Stimulated activated CD8-positive, alpha-beta memory T cell treated with anti-CD3 and anti-CD28 coated beads, Interleukin-15, amount 100 ng/mL, for 48 hours (primary cell): ENCODE results near the gene CDK11A.
"Not testable (repeated sequence)": the region's sequence is repeated elsewhere in the genome, so short reads cannot be mapped to it uniquely, and the experiment has no call there.

ENCODE experiments used
- DNase-seq, 2 donors: peaks; one replicate each; pipeline ENCODE4 v3.0.0-alpha.2; 2020; ENCODE audit warnings: low read depth in 2 of 2

Gene CDK11A

DNA sequence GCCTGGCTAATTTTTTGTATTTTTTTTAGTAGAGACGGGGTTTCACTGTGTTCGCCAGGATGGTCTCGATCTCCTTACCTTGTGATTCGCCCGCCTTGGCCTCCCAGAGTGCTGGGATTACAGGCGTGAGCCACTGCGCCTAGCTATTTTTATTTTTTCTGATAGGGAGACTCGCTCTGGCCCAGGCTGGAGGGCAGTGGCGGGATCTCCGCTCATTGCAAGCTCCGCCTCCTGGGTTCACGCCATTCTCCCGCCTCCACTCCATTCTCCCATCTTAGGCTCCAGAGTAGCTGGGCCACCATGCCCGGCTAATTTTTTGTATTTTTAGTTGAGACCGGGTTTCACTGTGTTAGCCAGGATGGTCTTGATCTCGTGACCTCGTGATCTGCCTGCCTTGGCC, 1.9 kb upstream of the CDK11A start:
- DNase-seq = not testable (repeated sequence)

- no peak for DNase-seq
Measured at GRCh38 chr1:1721201-1721600, 3.0 kb downstream of the CDK11A start.

DNA sequence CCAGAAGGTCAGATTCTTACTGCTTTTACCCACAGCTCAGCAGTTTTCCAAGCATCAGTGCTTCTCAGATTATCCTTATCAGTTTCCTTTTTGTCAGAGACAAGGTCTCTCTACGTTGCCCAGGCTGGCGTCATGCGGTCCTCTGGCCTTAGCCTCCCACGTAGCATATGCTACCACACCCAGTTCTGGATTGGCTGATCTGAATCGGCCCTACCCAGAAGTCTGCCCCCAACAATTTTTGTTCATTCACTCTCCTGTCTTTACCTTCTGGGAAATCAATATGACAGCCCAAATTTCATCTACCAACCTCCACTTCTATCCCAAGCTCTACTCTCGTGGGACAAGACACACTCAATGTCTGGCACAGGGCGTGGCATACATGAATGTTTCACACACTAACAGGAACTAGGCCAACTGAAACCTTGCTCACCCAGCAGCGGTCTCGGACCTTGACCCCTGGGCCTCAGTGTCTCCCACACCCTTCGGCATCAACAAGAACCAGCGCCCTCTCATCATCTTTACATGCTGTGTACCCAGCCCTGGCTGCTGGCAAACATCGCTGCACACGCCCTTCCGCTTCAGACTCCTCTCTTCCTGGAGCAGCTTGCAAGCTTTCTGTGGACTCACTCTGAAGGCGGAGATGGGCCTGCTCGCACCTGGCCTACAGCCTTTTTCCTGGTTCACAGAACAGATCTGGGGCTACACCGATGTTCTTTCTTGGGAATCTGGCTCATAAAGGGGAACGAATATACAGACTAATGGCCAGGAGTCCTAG, 8.9 kb downstream of the CDK11A start:
- not testable (repeated sequence) for DNase-seq

GRCh38 chr1:1707897-1708296, 16.3 kb downstream of the CDK11A start:
- DNase-seq = not testable (repeated sequence)

GRCh38 chr1:1707241-1707640, 16.9 kb downstream of the CDK11A start:
- not testable (repeated sequence) for DNase-seq

GRCh38 chr1:1705623-1706022, 18.5 kb downstream of the CDK11A start:
- DNase-seq = not testable (repeated sequence)

- not testable (repeated sequence) for DNase-seq
Measured at GRCh38 chr1:1704284-1704957, 19.7 kb downstream of the CDK11A start.

DNA sequence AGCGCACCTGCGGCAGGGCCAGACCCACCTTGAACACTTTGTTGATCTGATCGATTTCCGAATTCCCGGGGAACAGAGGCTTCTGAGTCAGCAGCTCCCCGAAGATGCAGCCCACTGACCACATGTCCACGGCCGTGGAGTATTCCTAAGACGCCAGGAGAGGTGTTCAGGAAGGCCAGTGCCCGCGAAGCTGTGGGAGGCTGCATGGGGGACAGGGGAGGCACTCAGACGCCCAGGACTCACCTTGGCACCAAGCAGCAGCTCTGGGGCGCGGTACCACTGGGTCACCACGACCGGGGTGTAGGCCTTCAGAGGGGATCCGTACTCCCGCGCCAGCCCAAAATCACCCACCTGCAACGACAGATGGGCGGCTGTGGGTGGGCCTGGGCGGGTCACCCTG, 20.4 kb downstream of the CDK11A start:
- DNase-seq = no peak

GRCh38 chr1:1702506-1702905, 21.7 kb downstream of the CDK11A start:
- not testable (repeated sequence) for DNase-seq

DNA sequence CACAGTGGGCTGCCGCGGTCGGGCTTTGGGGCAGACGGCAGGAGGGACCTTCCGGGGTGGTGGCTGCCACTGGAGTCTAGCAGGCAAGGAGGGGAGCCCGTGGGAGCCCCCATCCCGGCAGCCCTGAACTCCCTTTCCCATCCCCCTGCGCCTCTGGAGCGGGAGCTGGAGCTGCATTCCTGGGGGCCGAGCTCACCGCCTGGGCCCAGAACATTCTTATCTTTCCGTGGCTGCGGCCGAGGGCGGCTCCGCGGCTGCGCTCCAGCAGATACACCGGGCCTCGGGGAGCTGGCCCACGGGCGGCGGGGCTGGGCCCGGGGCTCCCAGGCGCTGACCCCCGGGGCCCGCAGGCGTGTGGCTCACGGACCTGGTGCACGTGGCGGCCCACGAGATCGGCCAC, 23.6 kb downstream of the CDK11A start:
- DNase-seq = not testable (repeated sequence)

- not testable (repeated sequence) for DNase-seq
Measured at GRCh38 chr1:1700067-1700466, 24.1 kb downstream of the CDK11A start.

GRCh38 chr1:1699061-1699460, 25.1 kb downstream of the CDK11A start:
- DNase-seq = not testable (repeated sequence)

GRCh38 chr1:1697358-1698183, 26.6 kb downstream of the CDK11A start:
- DNase-seq = not testable (repeated sequence)

DNA sequence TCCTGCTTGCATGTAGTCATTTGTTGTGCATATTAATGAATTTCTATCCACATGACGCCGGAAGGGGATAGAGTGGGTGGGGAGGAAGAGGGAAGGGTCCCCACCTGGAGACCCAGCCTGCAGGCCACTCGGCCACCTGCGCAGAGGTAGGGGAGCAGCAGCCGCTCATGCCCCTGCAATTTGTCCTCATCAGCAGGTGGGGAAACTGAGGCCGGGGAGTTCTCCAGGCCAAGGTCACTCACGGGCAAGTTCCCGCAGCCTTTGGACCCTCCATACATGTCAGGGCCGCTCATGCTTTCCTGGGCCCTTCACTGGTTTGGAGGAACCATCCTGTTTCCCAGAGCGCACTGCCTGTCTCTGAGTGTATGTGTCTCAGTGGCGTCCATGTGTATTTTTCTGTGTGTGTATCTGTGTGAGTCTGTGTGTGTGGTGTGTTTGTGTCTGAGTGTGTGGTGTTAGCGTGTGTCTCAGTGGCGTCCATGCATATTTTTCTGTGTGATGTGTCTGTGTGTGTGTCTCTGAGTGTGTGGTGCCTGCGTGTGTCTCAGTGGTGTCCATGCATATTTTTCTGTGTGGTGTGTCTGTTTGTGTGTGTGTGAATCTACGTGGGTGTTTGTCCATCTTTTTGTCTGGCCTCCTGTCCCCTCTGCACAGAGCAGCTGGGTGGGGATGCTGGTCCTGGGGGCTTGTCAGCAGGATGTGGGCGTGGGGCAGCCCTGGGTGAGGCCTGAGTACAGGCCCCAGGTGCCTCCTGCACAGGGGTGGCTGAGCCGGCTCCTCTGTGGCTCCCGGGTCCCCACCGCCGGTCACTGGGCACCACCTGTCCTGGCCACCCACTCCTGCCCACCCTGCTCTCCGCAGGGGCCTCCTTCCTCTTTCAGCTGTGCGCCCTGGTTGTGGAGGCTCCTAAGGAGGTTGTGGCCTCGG, 27.5 kb downstream of the CDK11A start:
- not testable (repeated sequence) for DNase-seq

DNA sequence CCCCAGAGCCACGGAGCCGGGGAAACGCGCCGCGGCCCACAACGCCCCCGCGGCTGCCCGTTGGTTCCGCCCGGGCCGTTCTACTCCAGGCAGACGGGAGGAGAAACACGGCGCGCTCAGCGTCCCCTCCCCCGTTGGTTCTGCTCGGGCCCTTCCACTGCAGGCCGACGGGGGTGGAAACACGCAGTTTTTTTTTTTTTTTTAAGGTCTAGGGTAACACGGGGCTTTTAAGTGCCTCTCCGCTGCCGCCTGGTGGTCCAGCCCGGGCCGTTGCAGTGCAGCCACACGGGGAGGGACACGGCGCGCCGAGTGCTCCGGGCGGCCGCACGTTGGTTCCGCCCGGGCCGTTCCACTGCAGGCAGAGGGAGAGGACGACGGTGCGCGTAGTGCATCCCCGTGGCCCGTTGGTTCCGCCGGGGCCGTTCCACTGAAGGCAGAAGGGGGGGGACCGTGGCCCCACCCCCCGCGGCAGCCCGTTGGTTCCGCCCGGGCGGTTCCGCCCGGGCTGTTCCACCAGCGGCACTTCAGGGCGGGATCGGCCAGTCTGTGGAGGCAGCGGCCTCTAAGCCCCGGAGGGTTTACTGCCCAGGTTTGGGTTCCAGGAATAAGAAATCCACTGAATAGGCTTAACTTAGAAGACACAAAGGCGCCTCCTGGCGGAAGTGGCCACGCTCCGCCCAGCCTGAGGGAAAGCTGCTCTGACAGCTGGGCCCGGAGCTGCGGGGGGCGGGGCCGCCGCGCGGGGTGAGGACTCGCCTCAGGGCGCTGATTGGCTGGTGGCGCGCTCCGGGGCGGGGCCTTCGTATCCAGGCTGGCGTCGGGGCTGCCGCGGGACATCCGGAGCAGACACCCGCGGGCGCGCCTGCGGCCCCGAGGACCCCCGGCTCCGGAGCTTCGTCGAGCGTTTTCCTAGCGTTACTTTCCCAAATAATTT, 31.2 kb downstream of the CDK11A start, which contains the start of gene SLC35E2B:
TSS of gene SLC35E2B (minus strand) at position 82 of the 934 bp plus-strand sequence. CDS start 16,096 bp downstream, outside the sequence.
- peak; percentile 84 to 90 for DNase-seq

- peak; percentile 72 to 74 for DNase-seq
Measured at GRCh38 chr1:1692324-1692713, 31.8 kb downstream of the CDK11A start.

DNA sequence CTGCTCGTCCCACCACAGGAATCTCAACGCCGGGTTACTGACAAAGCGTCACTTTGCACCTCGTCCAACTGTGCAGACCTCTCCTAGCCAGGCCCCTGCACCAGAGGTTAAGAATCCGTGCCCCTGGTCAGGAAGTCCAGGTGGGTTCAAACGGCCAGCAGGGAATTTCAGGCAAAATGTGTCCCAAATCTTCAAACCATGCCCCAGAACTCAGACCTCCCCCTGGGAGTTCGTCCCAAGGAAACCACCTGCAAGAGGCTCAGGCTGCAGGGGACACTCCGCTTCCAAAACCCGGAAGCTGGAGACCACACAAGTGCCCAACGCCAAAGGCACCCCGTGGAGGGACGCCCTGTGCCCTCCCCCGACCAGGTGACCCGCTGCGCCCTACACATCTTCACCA, 32.7 kb downstream of the CDK11A start:
- DNase-seq = not testable (repeated sequence)

- not testable (repeated sequence) for DNase-seq
Measured at GRCh38 chr1:1689526-1689925, 34.6 kb downstream of the CDK11A start.

DNA sequence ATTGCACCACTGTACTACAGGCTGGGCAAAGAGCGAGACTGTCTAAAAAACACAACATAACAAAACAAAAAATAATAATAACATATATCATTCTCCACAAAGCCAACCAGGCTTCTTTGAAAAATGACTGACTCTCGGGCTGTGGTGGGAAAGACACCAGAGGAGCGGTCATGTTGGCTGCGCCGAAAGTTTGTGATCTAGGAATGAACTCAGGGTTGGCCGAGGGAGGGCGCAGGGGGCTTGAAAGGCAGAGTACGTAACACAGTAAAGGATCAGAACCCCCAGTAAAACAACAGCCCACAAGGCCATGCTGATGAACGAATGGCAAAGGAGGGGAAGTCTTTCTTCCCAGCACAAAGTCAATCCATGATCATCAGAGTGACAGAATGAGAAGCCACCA, 36.3 kb downstream of the CDK11A start:
- DNase-seq = no peak
